ENCODE data around the gene SMC1B. TPM values are rescaled to one million over a fixed set of nuclear protein-coding genes. Genes with fewer than 3 reads are reported as not detected.

The SMC1B gene
- total RNA-seq, 3 donors from 2014 or later, result not detected

- TF ChIP-seq POLR2AphosphoS5 (IDR thresholded peaks at IDR 0.05) (no peak), CTCF (IDR thresholded peaks at IDR 0.05) (no peak), POLR2A (IDR thresholded peaks at IDR 0.05) (no peak)
- no peak for DNase-seq (ENCODE audit: low spot score in 2 of 2)
- Histone ChIP-seq H3K4me1 (no peaks in the 10 kb centered on the region), H3K9me3 (no peaks in the 10 kb centered on the region), H3K27me3 (no peaks in the 10 kb centered on the region), H3K4me3 (no peak overlapping the region), H3K27ac (no peak overlapping the region), H3K36me3 (no peaks in the 10 kb centered on the region)
- intact Hi-C loops (cut with DNase I; ENCODE audit: low total_unique reads), result no loop called here
These were observed 63.5 kb downstream of the SMC1B start for GRCh38 chr22:45349916-45350315.

GRCh38 chr22:45344334-45344733, 69.1 kb downstream of the SMC1B start:
- no peaks in the 10 kb centered on the region for H3K9me3 ChIP-seq
- H3K4me3 ChIP-seq, result no peak overlapping the region
- no peaks in the 10 kb centered on the region for H3K27me3 ChIP-seq
- intact Hi-C loops (cut with DNase I; ENCODE audit: low total_unique reads), result no loop called here
- no peaks in the 10 kb centered on the region for H3K4me1 ChIP-seq
- no peak overlapping the region for H3K27ac ChIP-seq
- no peak for DNase-seq (ENCODE audit: low spot score in 2 of 2)
- no peaks in the 10 kb centered on the region for H3K36me3 ChIP-seq
- TF ChIP-seq POLR2AphosphoS5 (IDR thresholded peaks at IDR 0.05), result no peak
- TF ChIP-seq CTCF (IDR thresholded peaks at IDR 0.05), result no peak
- TF ChIP-seq POLR2A (IDR thresholded peaks at IDR 0.05), result no peak

GRCh38 chr22:45343143-45343542, 70.3 kb downstream of the SMC1B start:
- TF ChIP-seq CTCF (IDR thresholded peaks at IDR 0.05), result no peak
- TF ChIP-seq POLR2AphosphoS5 (IDR thresholded peaks at IDR 0.05), result no peak
- TF ChIP-seq POLR2A (IDR thresholded peaks at IDR 0.05), result no peak
- H3K9me3 ChIP-seq, result no peaks in the 10 kb centered on the region
- H3K36me3 ChIP-seq, result no peaks in the 10 kb centered on the region
- no peak for DNase-seq (ENCODE audit: low spot score in 2 of 2)
- no peak overlapping the region for H3K27ac ChIP-seq
- H3K4me1 ChIP-seq, result no peaks in the 10 kb centered on the region
- intact Hi-C loops (cut with DNase I; ENCODE audit: low total_unique reads), result no loop called here
- no peak overlapping the region for H3K4me3 ChIP-seq
- H3K27me3 ChIP-seq, result no peaks in the 10 kb centered on the region

GRCh38 chr22:45341498-45341897, 71.9 kb downstream of the SMC1B start:
- Histone ChIP-seq H3K27me3 (no peaks in the 10 kb centered on the region), H3K4me3 (no peak overlapping the region), H3K27ac (no peak overlapping the region), H3K9me3 (no peaks in the 10 kb centered on the region), H3K4me1 (peaks cover 0 to 3% of the 10 kb centered on the region in 2 donors), H3K36me3 (no peaks in the 10 kb centered on the region)
- DNase-seq (ENCODE audit: low spot score in 2 of 2), result no peak
- no peak for TF ChIP-seq POLR2A (IDR thresholded peaks at IDR 0.05)
- TF ChIP-seq POLR2AphosphoS5 (IDR thresholded peaks at IDR 0.05), result no peak
- no peak for TF ChIP-seq CTCF (IDR thresholded peaks at IDR 0.05)
- intact Hi-C loops (cut with DNase I; ENCODE audit: low total_unique reads), result no loop called here

- H3K27me3 ChIP-seq, result no peaks in the 10 kb centered on the region
- no peak overlapping the region for H3K27ac ChIP-seq
- intact Hi-C loops (cut with DNase I; ENCODE audit: low total_unique reads), result no loop called here
- no peaks in the 10 kb centered on the region for H3K36me3 ChIP-seq
- no peak for DNase-seq (ENCODE audit: low spot score in 2 of 2)
- H3K4me3 ChIP-seq, result no peak overlapping the region
- TF ChIP-seq POLR2A (IDR thresholded peaks at IDR 0.05), result no peak
- no peak for TF ChIP-seq CTCF (IDR thresholded peaks at IDR 0.05)
- TF ChIP-seq POLR2AphosphoS5 (IDR thresholded peaks at IDR 0.05), result no peak
- H3K4me1 ChIP-seq, result peaks cover 0 to 7% of the 10 kb centered on the region in 2 donors
- no peaks in the 10 kb centered on the region for H3K9me3 ChIP-seq
These were observed 73.1 kb downstream of the SMC1B start for GRCh38 chr22:45340323-45340722.

Measured in breast epithelium (tissue), 4 donors.